ENCODE data around the gene SIMC1.
"Not testable (repeated sequence)": the region's sequence is repeated elsewhere in the genome, so short reads cannot be mapped to it uniquely, and the experiment has no call there.

GRCh38 chr5:176245074-176245473 lies 6.8 kb downstream of the SIMC1 start:
- not testable (repeated sequence) for TF ChIP-seq FOS (IDR thresholded peaks at IDR 0.05; ENCODE audit: borderline replicate concordance, insufficient read depth, low read length); POLR2A (IDR thresholded peaks at IDR 0.05; ENCODE audit: low read depth, low read length); JUN (IDR thresholded peaks at IDR 0.05; ENCODE audit: borderline replicate concordance, insufficient read depth, insufficient read length, low read depth); EZH2 (IDR thresholded peaks at IDR 0.05; ENCODE audit: borderline replicate concordance, low read depth, low read length, severe bottlenecking); POLR2AphosphoS5 (IDR thresholded peaks at IDR 0.05; ENCODE audit: insufficient read depth, low read depth, low read length); GATA2 (IDR thresholded peaks at IDR 0.05; ENCODE audit: insufficient read depth, insufficient read length, low read depth, low read length); MYC (IDR thresholded peaks at IDR 0.05; ENCODE audit: low read depth, low read length)
- TF ChIP-seq, protein P1, sequence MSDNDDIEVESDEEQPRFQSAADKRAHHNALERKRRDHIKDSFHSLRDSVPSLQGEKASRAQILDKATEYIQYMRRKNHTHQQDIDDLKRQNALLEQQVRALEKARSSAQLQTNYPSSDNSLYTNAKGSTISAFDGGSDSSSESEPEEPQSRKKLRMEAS (IDR thresholded peaks at IDR 0.05; ENCODE audit: insufficient read depth, insufficient read length) = not testable (repeated sequence)
- TF ChIP-seq, protein P2, sequence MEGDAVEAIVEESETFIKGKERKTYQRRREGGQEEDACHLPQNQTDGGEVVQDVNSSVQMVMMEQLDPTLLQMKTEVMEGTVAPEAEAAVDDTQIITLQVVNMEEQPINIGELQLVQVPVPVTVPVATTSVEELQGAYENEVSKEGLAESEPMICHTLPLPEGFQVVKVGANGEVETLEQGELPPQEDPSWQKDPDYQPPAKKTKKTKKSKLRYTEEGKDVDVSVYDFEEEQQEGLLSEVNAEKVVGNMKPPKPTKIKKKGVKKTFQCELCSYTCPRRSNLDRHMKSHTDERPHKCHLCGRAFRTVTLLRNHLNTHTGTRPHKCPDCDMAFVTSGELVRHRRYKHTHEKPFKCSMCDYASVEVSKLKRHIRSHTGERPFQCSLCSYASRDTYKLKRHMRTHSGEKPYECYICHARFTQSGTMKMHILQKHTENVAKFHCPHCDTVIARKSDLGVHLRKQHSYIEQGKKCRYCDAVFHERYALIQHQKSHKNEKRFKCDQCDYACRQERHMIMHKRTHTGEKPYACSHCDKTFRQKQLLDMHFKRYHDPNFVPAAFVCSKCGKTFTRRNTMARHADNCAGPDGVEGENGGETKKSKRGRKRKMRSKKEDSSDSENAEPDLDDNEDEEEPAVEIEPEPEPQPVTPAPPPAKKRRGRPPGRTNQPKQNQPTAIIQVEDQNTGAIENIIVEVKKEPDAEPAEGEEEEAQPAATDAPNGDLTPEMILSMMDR (IDR thresholded peaks at IDR 0.05; ENCODE audit: extremely low read depth in 1 of 2, insufficient read depth in 1 of 2, low read depth in 1 of 2, low read length in 2 of 2) = not testable (repeated sequence)

Data from endothelial cell of umbilical vein (primary cell).